Esophagus (tissue), 2 donors: ENCODE measurements around the gene RHEB. TPM values are rescaled to one million over a fixed set of nuclear protein-coding genes. Genes with fewer than 3 reads are reported as not detected.

ENCODE experiments used
- H3K27ac ChIP-seq, 2 donors: one replicate each; pipeline ENCODE4 v1.5.1; 2013; ENCODE audit warnings: low read depth in 2 of 2, mild to moderate bottlenecking in 2 of 2, inconsistent platforms in 1 of 2, low read length in 1 of 2, moderate library complexity in 1 of 2
- H3K27me3 ChIP-seq, 2 donors: one replicate each; pipeline ENCODE4 v1.6.1; 2013; ENCODE audit warnings: low read length in 2 of 2, control low read depth in 1 of 2, mild to moderate bottlenecking in 1 of 2; ENCODE audit not compliant: insufficient read depth in 2 of 2, control insufficient read depth in 1 of 2
- H3K36me3 ChIP-seq, 2 donors: one replicate each; pipeline ENCODE4 v1.6.1; 2013; ENCODE audit warnings: low read length in 1 of 2; ENCODE audit not compliant: control insufficient read depth in 2 of 2, insufficient read depth in 2 of 2
- H3K4me1 ChIP-seq, 2 donors: one replicate each; pipeline ENCODE4 v1.6.1; 2013; ENCODE audit warnings: low read length in 1 of 2; ENCODE audit not compliant: control insufficient read depth in 2 of 2, insufficient read depth in 2 of 2
- H3K4me3 ChIP-seq, 2 donors: one replicate each; pipeline ENCODE4 v1.5.1; 2013; ENCODE audit warnings: low read length in 2 of 2, mild to moderate bottlenecking in 2 of 2, low read depth in 1 of 2, moderate library complexity in 1 of 2
- H3K9me3 ChIP-seq, 2 donors: one replicate each; pipeline ENCODE4 v1.6.1; 2013; ENCODE audit warnings: mild to moderate bottlenecking in 2 of 2, low read depth in 1 of 2, low read length in 1 of 2, moderate library complexity in 1 of 2; ENCODE audit not compliant: control insufficient read depth in 2 of 2, insufficient read depth in 1 of 2
- WGBS, 2 donors: extraction: QIAGEN DNeasy Blood & Tissue Kit; methylation state at CpG; one replicate each; pipeline ENCODE4 v1.1.7; 2013; 5-methylcytosine and 5-hydroxymethylcytosine counted together
- polyA plus RNA-seq, 2 donors: library from polyadenylated mRNA; stranded (reverse); fragments of 200-250 nt; gene quantifications; one replicate each; pipeline ENCODE4 v1.2.3, GENCODE V29; 2013
- donor health status: healthy with polysubstance abuse.
- donor health status: Bipolar disorder and iron deficiency.

The RHEB gene, protein sequence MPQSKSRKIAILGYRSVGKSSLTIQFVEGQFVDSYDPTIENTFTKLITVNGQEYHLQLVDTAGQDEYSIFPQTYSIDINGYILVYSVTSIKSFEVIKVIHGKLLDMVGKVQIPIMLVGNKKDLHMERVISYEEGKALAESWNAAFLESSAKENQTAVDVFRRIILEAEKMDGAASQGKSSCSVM
- polyA plus RNA-seq = 10 to 100 TPM; 48.5 to 58.2 TPM

DNA sequence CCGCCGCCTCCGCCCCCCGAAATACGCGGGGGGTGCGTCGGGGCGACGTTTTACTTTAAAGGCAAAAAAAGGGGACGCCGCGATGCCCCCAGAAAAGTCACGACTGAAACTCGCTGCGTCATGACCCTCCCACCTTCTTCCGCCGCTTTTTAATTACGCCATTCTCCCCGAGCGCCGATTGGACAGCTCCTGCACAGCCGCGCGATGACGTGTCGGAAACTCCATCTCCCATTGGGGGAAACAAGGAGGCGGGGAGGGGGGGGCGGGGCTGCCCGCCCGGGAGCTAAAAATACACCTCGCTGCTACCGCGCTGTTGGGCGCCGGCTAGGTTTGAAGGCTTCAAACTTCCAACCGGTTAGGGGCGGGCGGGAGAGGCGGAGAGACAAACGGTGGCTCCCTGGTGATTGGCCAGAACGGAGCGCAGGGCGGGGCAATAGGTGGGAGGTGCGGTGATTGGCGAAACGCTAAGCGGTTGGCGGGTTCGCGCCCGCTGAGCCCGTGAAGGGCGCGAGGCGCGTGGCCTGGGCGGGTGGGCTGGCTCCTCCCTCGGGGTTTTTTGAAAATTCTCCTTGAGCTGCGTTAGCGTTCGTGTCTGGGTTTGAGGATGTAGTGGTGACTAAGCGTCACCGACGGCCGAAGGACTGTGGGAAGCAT lies at the start of gene RHEB:
RHEB (minus strand) TSS at position 131 of the 654 bp plus-strand sequence. CDS start 384 bp downstream, outside the sequence.
- Histone ChIP-seq H3K4me1 (peaks cover 3 to 6% of the 10 kb centered on the region in 2 donors), H3K4me3 (peak within 1 kb of the TSS; percentile 64 to 84), H3K27me3 (no peaks in the 10 kb centered on the region), H3K36me3 (no peaks in the 10 kb centered on the region), H3K27ac (peak within 1 kb of the TSS; percentile 99 to 100), H3K9me3 (no peaks in the 10 kb centered on the region)
- 0% methylated on average over 54 to 56 of the region's 66 CpGs for WGBS, 2 donors

DNA sequence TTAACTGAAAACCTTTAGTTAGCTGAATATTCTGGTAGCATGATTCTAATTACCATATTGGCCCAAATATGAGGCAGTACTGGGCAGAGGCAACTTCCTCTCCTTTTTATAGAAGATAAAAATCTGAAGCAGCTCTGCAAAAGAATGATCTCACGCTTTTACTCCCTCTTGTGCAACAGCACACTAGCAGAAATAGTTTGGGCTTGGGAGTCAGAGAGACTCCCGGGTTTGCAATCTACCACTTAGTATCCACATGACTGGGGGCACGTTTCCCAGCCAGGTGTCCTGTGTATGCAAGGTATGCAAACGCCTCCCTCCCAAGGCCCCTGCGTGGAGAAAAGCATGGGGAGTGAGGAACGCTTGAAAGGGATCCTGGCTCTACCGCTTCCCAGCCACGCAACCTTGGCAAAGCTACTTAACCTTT lies 47.2 kb upstream of the RHEB start:
- no peaks in the 10 kb centered on the region for H3K9me3 ChIP-seq
- H3K4me1 ChIP-seq = peaks cover 0 to 2% of the 10 kb centered on the region in 2 donors
- no peaks in the 10 kb centered on the region for H3K27me3 ChIP-seq
- peak overlapping the region; percentile 27 to 68 for H3K27ac ChIP-seq
- 50 to 62% methylated on average over 8 of the region's 8 CpGs for WGBS, 2 donors
- no peak overlapping the region for H3K4me3 ChIP-seq
- H3K36me3 ChIP-seq = peaks cover 6 to 10% of the 10 kb centered on the region in 2 donors

DNA sequence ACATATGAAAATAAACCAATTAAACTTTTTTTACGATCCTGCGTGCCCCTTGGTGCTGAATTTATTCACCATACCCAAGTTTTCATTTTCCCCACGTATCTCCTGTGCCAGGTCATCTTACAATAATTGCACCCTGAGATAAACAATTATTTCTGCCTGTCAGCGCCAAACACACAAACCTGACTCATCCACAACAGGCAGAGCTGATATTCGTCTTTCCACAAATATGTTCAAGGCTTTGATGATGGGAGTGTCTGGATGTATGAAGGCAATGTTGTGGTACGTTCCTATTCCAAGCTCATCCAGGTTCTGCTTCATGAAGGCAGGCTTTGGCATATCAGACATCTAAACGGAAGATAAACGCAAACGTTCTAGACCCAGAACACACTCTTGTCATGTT lies 45.8 kb upstream of the RHEB start:
- H3K27me3 ChIP-seq = no peaks in the 10 kb centered on the region
- no peak overlapping the region for H3K27ac ChIP-seq
- peaks cover 0 to 2% of the 10 kb centered on the region in 2 donors for H3K4me1 ChIP-seq
- WGBS, 2 donors = 87 to 88% methylated on average over 9 of the region's 9 CpGs
- H3K9me3 ChIP-seq = no peaks in the 10 kb centered on the region
- H3K4me3 ChIP-seq = no peak overlapping the region
- H3K36me3 ChIP-seq = peaks cover 6 to 13% of the 10 kb centered on the region in 2 donors

DNA sequence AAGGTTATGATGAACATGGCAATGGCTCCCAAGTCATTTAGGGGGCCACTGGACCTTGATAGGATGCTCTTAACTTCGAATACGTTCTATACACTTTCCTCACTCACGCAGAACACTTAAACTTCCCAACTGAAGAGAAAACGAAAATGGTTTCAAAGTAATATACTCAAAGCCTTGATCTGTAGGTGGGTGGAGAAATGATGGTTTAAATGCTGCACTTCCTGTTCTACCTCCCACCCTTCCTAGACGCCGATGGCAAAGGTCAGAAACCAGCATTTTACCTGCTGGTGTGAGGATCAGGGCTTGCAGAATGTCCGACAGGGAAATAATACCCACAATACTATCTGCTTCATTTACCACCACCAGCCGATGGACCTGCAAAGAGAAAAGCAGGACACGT lies 40.5 kb upstream of the RHEB start:
- Histone ChIP-seq H3K4me3 (no peak overlapping the region), H3K9me3 (no peaks in the 10 kb centered on the region), H3K27me3 (no peaks in the 10 kb centered on the region), H3K27ac (no peak overlapping the region), H3K4me1 (no peaks in the 10 kb centered on the region), H3K36me3 (peaks cover 4 to 18% of the 10 kb centered on the region in 2 donors)
- 92% methylated on average over 9 of the region's 9 CpGs for WGBS, 2 donors

DNA sequence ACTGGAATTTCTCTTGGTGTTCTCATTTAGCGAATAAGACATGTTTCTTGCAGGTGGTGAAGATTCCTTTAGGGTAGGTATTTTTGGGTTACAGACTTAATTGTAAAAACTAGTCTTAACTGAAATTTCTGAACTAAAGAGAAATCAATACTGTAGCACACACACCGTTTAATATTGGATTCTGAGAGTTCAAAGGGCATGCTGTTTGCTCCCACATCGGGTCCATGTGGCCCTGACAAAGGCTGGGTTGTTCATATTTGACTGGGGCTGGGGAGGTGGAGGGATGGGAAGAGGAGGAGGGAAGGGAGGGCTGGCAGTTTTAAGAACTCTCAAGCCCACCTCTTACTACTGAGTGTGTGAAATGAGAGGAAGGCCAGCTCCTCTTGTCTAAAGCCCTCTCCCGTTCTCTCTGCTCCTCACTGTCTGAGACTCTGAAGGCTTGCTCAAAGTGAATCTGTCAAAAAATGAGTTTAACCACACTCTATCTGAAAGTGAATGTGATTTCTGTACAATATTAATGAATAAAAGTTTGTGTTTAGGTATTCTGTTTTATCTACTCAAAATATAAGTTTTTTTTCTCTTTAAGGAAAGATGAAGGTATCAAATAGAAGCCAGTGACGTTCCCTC lies 40.0 kb upstream of the RHEB start:
- no peaks in the 10 kb centered on the region for H3K27me3 ChIP-seq
- WGBS, 2 donors = 85 to 87% methylated on average over 5 of the region's 5 CpGs
- no peak overlapping the region for H3K27ac ChIP-seq
- H3K36me3 ChIP-seq = peaks cover 4 to 18% of the 10 kb centered on the region in 2 donors
- no peaks in the 10 kb centered on the region for H3K4me1 ChIP-seq
- no peak overlapping the region for H3K4me3 ChIP-seq
- H3K9me3 ChIP-seq = no peaks in the 10 kb centered on the region

DNA sequence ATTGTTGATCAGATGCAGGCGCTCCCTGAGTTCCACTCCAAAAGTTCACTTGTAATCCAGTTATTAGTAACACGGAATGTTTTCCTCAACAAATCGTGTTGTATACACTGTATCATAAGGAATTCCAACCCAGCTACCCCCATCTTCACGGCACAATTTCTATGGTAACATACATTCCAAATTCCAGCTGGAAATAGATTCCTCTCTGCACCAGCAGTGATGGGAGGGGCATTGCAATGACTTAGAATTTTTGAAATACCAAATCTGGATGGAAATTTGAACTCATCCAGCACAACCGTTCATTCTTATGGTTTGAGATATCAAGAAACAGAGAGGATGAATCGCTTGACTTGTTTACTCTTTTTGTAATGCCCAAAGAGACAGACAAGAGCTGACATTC lies 38.9 kb upstream of the RHEB start:
- no peaks in the 10 kb centered on the region for H3K27me3 ChIP-seq
- peaks cover 0 to 15% of the 10 kb centered on the region in 2 donors for H3K36me3 ChIP-seq
- H3K27ac ChIP-seq = no peak overlapping the region
- H3K4me1 ChIP-seq = peaks cover 0 to 2% of the 10 kb centered on the region in 2 donors
- no peaks in the 10 kb centered on the region for H3K9me3 ChIP-seq
- H3K4me3 ChIP-seq = no peak overlapping the region
- WGBS, 2 donors = 79% methylated on average over 6 of the region's 6 CpGs

DNA sequence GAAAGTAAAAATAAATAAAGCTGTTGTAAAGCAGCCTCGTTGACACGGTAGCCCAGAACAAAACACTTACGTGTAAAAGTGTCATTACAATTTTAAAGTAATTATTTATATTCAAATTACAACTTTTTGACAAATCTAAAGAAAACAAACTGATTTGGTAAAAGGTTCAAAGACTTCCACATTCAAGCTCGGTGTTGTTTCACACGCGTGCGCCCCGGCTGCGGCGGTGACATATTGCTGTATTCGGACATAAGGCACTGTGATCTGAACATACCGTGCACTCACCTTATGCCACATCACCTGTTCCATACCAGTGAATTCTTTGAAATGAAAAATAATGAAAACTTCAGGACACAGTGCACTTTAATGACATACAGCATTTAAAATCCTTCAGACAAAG lies 36.9 kb upstream of the RHEB start:
- no peaks in the 10 kb centered on the region for H3K9me3 ChIP-seq
- 95% methylated on average over 12 of the region's 12 CpGs for WGBS, 2 donors
- peaks cover 0 to 13% of the 10 kb centered on the region in 2 donors for H3K36me3 ChIP-seq
- no peaks in the 10 kb centered on the region for H3K27me3 ChIP-seq
- no peak overlapping the region for H3K27ac ChIP-seq
- H3K4me1 ChIP-seq = peaks cover 0 to 11% of the 10 kb centered on the region in 2 donors
- H3K4me3 ChIP-seq = no peak overlapping the region

DNA sequence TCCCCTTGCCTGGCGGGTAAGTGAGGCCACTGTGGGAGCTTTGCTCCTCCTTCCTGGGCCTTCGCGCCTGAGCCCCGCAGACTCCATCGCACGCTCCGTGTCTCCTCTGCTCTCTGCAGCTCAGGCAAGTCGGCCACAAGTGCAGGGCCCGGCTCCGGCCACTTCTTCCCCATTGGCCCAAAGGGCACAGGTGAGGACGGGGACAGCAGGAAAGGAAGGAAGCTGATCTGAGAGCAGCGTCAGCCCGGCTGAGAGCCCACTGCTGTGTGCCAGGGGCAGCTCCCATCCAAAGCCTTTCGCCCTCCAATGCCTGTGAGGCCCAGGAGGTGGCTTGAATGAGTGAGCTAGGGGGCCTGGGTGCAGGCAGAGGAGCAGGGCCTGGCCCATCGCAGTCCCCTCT lies 33.7 kb upstream of the RHEB start:
- peaks cover 0 to 4% of the 10 kb centered on the region in 2 donors for H3K36me3 ChIP-seq
- H3K4me3 ChIP-seq = no peak overlapping the region
- no peaks in the 10 kb centered on the region for H3K27me3 ChIP-seq
- H3K4me1 ChIP-seq = peaks cover 2 to 11% of the 10 kb centered on the region in 2 donors
- H3K9me3 ChIP-seq = no peaks in the 10 kb centered on the region
- no peak overlapping the region for H3K27ac ChIP-seq
- 81 to 82% methylated on average over 15 of the region's 15 CpGs for WGBS, 2 donors

DNA sequence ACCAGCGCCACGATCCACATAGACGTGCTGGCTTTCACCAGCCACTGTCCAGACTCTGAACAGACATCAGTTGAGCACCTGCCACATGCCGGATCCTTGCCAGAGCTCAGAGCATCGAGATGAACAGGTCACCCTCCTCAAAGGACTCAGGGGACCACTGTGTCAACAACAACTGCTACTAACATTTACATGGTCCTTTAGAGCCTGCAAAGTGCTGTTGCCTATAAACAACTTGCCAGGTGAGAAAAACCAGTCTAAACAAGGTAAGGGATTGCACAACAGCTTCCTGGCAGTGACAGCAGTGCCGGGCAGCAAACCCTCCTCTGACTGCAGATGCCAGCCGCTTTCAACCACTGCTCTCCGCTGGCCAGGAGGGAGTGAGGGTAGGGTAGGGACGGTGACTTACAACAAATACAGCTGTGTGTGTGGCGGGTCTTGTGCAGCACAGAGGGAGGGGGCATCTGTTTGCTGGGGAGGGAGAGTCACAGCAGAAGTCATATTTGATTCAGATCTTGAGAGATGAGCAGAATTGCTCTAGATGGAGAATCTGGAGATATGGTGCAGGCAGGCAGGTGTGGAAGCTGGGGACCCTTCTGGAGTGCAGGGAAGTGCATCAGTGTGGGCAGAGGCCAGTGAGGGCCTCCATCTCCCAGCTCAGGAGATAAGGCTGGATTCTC lies 32.8 kb upstream of the RHEB start:
- Histone ChIP-seq H3K9me3 (no peaks in the 10 kb centered on the region), H3K27me3 (no peaks in the 10 kb centered on the region), H3K4me3 (no peak overlapping the region), H3K4me1 (peaks cover 2 to 11% of the 10 kb centered on the region in 2 donors), H3K36me3 (peaks cover 0 to 4% of the 10 kb centered on the region in 2 donors), H3K27ac (peak overlapping the region in 1 of 2 donors; percentile 22)
- 34 to 37% methylated on average over 10 of the region's 10 CpGs for WGBS, 2 donors
